Activated CD8-positive, alpha-beta memory T cell treated with anti-CD3 and anti-CD28 coated beads, Interleukin-2, amount 50 U/mL, for 4 hours (primary cell): Measurements from ENCODE around the gene RAD51D.
A peak's percentile ranks its signal among the peaks of the same experiment; 100 is the strongest.
"Not testable (repeated sequence)": the region's sequence is repeated elsewhere in the genome, so short reads cannot be mapped to it uniquely, and the experiment has no call there.

Experiments used
- DNase-seq: peaks from one replicate; pipeline ENCODE4 v3.0.0-alpha.2; 2020

The RAD51D gene

DNA sequence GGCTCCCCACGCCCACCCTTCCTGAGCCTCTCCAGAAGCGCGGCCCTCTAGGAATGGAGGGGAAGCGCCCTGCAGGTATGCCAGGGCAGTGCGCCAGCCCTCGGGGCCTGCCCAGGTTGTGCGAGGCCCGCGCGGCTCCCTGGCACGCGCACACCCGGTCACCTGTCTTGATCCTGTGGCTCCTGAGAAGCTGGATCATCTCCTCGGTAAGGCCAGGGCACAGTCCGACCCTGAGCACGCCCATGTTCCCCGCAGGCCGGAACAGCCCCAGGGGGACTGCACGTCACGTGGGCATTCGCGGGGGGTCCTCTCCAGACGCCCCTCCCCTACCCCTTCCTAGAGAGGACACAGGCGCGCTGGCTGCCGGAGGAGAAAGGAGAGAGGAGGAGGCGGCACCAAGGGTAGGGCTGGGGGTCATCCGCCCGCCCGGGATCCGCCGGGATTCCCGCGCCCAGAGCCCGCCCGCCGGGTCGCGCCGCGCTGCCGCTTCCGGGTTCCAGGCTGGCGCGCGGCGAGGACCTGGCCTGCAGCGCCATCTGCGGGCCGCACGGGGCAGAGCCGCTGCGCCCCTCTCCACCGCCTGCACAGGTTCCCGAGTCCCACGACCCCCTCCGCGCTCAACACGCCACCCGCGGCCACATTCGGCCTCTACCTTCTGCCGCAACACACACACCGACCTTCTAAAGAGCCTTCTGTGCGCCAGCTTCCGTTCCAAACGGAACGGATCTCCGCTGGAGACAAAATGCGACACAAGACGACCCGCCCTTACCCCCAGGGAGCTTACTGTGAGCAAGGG is at the start of gene RAD51D:
TSS of gene RAD51D (minus strand) at position 491 of the 796 bp plus-strand sequence. CDS start at position 244, 247 bp downstream.
- DNase-seq: peak; percentile 82

DNA sequence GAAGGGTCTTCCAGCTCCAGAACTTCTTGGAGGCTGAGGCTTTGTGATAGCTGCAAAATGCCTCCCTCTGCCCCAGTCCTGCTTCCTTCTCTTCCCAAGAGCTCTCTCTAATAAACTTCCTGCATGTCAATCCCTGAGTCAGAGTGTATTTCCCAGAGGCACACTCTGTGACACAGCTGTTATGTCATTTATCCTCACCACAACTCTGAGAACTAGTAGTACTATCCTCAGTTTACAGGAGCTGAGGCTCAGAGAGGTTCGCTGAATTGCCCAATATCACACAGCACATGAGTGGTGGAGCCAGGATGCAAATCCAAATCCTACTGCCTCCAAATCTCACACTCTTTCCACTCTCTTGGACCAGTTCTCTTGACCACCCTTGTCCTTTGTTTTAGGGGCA is 48.0 kb upstream of the RAD51D start:
- no peak for DNase-seq

DNA sequence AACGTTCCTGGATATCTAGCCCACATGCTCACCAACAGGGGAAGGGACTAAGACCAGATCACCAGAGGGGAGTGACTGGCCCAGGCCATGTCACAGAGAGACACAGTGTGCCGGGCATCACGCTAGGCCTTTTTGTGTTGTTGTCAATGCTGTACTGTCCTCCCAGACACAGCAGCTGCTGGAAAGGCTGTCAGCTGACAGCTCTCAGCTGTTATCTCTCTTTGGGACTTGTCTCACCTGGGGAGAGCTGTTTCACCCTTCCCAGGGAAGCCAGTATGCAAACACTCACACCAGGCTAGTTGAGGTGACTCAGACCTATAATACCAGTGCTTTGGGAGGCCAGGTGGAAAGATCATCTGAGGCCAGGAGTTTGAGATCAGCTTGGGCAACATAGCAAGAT is 47.4 kb upstream of the RAD51D start:
- DNase-seq: no peak

DNA sequence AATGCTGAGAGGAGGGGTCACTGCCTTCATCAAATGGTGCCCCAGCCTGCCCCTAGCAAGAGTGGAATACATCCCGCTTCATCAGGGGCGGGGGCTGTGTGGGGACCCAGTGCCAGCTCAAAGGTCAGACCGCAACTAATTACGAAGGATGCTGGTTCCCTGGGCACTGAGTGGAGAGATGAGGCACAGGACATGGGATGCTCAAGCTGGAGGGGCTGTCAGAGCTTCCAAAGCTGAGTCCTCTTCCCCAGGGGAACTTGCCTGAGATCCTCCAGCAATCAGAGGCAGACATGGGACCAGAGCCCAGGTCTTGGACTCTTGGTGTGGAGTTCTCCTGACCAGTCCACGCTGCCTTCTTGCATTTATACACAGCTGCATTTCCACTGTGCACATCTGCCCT is 46.9 kb upstream of the RAD51D start:
- DNase-seq: no peak

DNA sequence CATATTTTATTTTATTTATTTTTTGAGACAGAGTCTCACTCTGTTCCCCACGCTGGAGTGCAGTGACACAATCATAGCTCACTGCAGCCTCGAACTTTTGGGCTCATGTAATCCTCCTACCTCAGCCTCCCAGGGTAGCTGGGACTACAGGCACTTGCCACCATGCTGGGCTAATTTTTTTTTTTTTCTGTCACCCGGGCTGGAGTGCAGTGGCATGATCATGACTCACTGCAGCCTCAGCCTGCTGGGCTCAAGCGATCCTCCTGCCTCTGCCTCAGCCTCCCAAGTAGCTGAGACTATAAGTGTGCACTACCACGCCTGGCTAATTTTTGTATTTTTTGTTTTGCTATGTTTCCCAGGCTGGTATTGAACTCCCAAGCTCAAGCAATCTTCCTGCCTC is 45.1 kb upstream of the RAD51D start:
- DNase-seq: no peak

DNA sequence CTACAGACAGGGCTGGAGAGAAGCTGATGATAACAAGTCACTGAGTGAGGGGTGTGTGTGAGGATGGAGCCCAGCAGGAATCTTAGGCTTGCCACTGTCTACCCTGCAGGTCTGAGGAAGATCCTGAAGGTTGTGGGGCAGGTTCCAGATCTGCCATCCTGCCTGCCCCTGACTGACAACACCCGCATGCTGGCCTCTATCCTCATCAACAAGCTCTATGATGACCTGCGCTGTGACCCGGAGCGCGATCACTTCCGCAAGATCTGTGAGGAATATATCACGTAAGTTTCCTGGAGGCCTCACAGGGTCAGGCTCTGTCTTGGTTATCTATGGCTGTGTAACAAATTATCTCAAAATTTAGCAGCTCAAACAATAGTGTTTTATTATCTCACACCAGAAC is 44.2 kb upstream of the RAD51D start:
- no peak for DNase-seq

- no peak for DNase-seq
These were observed 43.1 kb upstream of the RAD51D start for GRCh38 chr17:35162755-35163154.

- DNase-seq: no peak
These were observed 41.7 kb upstream of the RAD51D start for GRCh38 chr17:35161281-35161761.

DNA sequence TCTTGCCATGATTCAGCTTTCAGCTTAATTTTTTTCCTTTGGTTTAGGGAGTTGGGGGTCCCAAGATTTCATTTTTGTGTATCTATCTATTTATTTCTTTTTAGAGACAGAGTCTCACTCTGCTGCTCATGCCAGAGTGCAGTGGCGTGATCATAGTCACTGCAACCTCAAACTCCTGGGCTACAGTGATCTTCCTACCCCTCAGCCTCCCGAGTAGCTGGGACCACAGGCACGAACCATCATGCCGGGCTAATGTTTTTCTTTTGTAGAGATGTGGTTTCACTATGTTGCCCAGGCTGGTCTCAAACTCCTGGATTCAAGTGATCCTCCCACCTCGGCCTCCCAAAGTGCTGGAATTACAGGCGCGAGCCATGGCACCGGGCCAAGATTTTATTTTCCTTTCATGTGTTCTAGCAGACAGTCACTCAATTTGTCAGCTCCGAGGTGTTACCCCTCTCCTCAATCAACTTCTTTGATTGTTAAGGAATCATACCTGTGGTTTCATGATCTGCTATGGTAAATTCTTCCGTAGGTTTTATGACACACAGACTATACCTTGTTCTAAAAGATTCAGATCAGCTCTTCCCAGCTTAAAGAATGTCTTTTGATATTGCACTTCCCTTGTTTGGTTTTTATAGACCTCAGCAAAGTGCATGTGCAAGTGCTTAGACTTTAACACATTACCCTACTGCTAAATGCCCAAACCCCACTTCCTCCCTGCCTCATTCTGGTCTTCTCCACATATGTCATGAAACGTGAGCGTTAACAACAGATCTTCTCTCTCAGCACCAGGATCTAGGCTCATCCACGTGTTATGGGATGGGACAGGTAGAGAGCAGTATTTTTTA is 40.9 kb upstream of the RAD51D start:
- DNase-seq: peak; percentile 47

DNA sequence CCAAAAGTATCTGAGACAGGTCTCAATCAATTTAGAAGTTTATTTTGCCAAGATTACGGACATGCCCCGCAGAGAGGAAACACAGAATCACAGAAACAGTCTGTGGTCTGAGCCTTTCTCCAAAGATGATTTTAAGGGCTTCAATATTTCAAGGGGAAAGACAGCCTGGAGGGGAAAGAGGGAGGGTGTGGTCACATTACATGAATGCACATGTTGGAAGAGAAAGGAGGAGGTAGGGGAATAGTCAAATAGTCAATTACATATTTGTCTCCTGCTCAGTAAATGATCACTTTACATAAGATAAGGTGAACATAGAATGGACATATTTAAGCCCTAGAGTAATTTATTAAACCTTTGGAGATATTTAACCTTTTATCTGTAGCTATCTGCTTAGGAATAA is 40.3 kb upstream of the RAD51D start:
- no peak for DNase-seq

- no peak for DNase-seq
These were observed 35.6 kb upstream of the RAD51D start for GRCh38 chr17:35155246-35155645.

GRCh38 chr17:35154196-35155165 is 34.8 kb upstream of the RAD51D start:
- DNase-seq: no peak

GRCh38 chr17:35152421-35153140 is 32.9 kb upstream of the RAD51D start:
- DNase-seq: no peak

- not testable (repeated sequence) for DNase-seq
These were observed 31.4 kb upstream of the RAD51D start for GRCh38 chr17:35151080-35151479.

DNA sequence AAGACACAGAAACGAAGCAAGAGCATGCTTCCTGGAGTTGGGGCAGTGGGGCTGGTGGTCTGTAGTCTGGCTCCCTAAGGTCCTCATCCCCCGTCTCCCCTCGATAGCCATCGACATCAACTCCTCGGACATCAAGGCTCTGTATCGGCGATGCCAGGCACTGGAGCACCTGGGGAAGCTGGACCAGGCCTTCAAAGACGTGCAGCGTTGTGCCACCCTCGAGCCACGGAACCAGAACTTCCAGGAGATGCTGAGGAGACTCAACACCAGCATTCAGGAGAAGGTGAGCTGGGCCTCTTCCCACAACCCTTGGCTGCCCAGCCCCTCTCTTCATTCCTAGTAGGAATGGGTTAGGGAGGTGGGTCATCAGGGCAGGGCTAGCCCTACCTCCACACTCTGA is 30.3 kb upstream of the RAD51D start:
- no peak for DNase-seq

GRCh38 chr17:35148144-35148543 is 28.5 kb upstream of the RAD51D start:
- DNase-seq: no peak

DNA sequence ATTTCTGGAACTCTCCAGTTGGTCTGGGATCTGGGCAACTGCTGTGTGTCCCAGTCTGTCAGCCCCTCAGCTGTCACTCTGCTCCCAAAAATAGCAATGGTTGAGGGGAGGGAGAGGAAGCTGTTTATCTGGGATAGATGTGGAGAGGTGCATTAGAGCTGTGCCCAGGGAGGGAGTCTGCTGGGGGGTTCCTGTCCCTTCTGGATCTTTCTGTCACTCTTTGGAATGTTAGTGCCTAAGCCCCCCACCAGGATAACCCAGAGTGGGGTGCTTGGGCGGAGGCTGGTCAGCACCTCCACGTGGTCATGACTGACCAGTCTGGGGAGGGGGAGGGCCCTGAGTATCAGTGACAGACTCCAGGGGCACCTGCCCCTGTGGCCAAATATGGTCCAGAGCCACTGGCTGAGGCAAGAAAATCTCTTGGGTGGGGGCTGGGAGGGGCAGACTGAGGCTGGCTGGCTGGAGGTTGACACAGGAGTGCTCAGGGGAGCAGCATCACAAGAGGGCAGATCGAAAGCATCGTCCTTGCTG is 27.8 kb upstream of the RAD51D start, which contains the start of gene UNC45B:
TSS of gene UNC45B (plus strand) at position 443 of the 531 bp plus-strand sequence. CDS start 447 bp downstream, outside the sequence.
- DNase-seq: no peak

DNA sequence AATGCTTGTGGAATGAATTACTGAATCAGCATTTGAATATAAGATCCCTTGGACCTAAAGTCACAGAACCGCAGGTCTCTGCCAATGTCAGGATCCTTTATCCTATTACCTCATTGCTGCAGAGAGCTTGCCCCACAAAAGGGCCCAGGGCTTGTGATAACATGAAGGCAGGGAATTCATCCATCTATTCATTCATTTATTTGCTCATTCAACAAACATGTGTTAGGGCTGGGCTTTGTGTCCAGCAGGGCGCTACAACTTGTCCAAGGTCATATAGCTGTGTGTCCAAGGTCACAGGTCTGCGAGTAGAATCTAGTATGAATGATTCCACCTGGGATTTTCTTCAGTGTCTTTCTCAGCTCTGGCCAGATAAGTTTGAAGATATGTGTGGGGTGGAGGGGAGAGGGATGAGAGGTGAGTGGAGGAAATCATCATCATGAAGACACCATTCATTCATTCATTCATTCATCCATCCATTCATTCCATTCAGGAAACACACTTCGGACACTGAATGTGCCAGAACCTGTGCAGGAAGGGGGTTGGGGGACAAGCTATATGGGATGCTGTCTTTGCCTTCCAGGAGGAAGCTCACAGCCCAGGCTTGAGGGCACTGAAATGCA is 26.7 kb upstream of the RAD51D start:
- no peak for DNase-seq

DNA sequence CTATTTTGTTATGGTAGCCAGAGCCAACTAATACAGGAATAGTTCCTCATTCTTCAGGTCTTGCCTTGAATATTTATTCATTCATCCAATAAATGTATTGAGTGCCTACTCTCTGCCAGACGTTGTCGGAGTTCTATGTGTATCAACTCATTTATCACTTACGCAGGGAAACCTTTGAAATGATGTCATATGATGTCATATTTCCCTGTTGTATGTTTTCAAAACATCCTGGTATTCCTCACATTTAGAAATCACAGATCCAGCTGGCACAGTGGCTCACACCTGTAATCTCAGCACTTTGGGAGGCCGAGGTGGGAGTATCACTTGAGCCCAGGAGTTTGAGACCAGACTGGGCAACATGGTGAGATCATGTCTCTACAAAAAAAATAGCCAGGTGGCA is 25.2 kb upstream of the RAD51D start:
- DNase-seq: no peak

DNA sequence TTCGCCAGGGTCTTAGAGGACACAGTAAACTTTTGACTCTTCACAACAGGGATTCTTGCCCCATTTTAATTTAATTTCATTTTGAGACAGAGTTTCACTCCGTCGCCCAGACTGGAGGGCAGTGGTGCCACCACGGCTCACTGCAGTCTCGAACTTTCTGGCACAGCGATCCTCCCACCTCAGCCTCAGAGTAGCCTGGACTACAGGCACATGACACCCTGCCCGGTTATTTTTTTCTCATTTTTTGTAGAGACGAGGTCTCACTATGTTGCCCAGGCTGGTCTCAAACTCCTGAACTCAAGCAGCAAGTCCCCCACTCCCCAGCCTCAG is 22.8 kb upstream of the RAD51D start:
- no peak for DNase-seq
